ENCODE results near the gene CDH23.

CDH23 gene

DNA sequence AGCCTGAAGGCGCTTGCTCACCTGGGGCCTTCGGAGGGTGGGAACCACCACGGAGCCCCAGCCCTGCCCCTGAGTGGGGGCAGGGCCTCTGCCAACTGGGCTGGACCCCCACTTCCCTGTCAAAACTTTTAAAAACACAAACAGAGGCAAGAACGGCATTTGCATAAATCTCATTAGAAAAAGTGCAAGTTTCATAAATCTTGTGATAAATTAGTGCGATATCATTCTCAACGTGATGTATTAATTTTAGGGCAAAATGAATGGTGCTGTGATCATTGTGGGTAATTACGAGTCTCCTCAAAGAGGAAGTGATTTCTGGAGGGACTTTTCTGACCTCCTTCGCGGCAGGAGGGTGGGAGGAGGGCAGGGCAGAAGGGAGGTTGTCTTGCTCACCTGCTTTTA lies 98.3 kb downstream of the CDH23 start:
- DNase-seq: no peak

DNA sequence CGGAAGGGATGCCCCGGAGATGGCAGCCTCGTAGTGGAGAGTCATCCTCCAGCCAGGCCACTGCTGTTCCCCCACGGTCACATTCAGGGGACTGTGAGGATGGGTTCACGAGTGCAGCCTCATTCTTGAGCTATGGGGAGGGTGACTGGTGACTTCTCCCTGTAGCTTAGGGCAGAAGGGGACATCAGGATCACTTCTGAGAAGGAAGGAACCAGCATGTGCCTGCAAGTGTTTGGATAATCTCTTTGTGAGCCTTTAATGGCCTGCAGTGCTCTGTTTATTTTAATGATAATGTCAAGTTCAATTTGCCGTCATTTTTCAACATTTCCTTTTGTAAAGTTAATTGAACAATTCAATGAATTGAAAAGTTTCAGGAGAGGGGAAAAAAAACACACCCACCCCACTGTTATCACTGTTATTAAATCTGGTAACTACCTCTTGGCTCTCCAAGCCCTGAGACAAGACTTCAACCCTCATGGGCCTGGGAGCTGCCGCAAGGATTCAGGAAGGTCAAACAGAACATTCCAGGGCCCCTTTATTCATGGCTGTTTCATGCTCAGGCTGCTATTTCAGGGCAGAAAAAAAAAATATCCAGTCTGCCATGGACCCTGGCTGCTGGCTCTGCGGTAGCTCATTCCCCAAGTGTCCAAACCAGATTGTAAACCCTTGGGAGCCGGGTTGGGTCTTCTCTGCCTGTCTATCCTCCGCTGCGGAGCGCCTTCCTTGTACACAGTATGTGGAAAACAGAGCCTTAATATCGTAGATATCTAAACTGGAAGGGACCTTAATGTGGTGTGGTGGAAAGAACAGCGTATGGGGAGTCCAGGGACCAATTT lies 100.4 kb downstream of the CDH23 start:
- DNase-seq: no peak

DNA sequence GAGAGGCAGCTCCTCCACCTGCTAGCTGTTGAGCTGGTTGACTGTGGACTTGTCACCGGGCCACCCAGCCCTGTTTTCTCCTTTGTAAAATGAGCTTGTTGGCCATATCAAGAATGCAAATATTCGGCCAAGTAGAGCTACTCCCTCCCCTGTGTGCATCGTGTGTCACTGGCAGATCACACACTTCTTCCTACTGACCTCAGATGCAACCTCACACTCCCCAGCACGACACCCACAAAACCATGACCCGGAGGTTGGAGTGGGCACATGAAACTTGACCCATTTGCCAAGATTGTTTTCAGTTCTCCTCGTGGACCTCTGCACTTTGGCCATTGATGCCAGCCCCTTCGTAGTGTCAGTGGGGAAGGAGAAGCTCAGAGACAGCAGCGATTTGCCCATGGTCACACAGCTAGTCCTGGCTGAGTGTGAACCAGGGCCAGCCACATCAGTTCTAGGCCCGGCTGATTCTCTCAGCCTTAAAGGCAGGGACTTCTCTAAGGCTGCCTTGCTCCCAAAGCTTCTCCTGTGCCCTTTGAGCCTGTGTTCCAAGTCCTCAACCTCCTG lies 101.1 kb downstream of the CDH23 start:
- no peak for DNase-seq

DNA sequence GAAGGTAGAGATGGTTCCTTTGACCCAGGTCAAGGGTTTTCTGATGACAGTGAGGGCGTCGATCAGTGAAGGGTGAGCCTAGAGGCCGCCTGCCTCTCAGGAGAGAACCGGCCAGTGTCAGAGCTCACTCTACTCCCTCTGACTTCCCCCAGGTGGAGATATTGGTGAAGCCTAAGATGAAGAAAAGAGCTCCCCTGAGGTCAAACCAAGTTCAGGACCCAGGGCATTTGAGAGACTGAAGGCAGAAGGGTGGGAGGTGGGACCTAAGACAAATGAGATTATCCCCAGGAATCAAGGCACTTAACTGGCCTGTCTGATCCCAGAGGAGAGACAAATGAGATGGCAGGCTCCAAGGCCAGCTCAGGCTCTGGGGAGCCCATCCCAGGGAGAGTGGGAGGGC lies 104.7 kb downstream of the CDH23 start:
- no peak for DNase-seq

DNA sequence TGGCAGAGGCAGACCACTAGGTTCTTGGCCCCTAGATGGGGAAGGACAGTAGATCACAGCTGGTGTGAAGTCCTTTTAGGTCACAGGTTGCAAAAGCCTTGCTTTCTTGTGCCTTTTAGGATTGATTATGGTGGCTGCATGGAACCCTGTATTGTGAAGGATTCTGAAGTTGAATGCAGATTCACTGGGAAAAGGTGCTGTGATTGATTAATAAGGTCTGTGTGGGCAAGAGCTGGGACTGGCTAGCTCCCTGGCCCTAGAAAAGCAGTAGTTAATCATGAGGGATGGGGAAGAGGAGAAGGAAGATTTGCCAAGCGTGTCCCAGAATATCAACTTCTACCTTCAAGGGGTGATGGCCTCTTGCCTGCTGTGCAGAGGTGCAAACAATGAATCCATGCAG lies 105.5 kb downstream of the CDH23 start:
- no peak for DNase-seq

DNA sequence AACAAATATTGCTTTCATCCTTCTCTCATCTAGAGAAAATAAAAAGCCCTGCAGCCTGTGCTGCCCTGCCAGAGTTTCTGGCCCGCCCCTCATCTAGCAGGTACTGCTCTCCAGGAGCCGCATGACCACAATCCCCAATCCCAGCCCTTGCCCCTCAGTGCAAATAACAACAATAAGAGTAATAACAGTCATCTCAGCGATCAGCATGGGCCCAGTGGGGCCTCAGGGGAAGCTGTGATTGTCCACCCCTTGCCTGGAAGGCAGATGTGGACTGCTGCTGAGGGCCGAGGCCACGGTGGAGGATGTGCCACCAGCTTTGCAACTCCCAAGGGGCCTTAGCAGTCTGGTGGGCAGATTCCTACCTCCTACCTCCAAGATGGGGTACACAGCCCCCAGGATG lies 106.1 kb downstream of the CDH23 start:
- no peak for DNase-seq

DNA sequence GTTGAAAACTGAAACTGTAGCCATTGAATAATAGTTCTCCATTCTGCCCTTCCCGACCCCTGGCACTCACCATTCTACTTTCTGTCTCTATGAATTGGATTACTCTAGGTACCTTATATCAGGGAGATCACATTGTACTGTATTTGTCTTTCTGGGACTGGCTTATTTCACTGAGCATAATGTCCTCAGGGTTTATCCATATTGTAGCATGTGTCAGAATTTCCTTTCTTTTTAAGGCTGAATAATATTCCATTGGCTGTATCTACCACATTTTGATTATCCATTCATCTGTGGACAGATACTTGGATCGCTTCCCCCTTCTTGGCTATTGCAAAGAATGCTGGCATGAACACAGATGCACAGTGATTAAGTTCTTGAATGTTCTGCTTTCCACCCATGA lies 107.4 kb downstream of the CDH23 start:
- DNase-seq: no peak

DNA sequence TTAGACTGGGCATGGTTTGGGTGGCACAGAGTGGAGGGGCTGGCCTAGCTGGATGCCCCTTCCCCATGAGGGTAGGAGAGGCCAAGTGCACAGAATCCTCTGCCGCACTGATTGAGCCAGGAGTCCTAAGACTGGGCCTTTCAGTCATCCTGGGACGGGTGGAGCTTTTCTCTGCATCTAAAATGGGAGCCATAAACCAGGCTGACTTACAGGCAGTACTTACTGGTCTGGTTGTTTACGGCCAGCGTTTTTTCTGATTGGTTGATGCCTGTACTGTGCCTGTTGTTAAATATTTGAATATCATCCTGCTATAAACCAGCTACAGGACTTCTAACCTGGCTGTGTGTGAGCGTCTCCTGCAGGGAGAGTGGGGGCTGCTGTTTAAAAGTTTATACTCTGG lies 107.8 kb downstream of the CDH23 start:
- no peak for DNase-seq

DNA sequence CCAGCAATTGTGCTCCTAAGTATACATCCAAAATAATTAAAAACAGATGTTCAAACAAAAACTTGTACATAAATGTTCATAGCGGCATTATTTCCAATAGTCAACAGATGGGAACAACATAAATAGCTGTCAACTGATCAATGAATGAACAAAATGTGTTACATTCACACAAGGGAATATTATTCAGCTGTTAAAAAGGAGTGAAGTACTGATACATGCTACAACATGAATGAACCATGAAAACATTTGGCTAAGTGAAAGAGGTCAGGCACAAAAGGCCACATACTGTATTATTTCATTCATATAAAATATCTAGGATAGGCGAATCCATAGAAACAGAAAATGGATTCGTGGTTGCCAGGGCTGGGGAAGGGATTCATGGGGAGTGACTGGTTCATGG lies 109.1 kb downstream of the CDH23 start:
- DNase-seq: no peak

DNA sequence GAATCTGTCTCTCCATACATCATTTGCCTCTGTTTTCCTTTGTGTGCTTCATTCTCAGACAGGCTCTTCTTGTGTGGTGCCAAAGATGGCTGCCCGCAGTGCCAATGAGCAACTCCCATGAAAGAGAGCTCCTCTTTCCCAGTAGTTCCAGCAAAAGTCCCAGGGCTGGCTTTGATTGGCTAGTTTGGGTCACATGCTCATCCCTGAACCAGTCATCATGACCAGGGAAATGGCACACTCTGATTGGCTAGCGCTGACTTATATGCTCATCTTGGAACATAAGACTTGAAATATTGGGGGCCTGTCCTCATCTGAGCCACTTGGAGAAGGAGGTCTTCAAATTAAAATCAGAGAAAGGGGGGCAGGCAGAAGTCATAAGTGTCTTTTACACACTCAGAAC lies 112.7 kb downstream of the CDH23 start:
- no peak for DNase-seq

DNA sequence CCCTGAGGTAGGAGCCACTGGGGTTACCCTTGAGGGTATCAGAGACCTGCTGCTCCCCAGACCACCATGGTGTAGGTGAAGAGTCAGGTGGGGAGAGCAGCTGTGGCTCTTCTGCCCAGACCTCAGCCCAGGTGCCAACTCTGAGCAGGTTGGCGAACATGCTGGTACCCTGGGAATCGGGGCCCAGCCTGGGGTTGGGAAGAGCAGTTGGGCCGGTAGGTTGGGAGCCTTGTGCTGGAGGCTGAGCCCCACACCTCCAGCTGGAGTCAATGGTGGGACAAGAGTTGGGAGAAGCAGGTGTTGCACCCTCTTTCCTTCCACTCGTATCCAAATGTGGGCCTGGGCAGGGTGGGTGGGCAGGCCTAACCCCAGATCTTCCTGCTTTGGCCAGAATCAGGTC lies 114.5 kb downstream of the CDH23 start:
- no peak for DNase-seq

DNA sequence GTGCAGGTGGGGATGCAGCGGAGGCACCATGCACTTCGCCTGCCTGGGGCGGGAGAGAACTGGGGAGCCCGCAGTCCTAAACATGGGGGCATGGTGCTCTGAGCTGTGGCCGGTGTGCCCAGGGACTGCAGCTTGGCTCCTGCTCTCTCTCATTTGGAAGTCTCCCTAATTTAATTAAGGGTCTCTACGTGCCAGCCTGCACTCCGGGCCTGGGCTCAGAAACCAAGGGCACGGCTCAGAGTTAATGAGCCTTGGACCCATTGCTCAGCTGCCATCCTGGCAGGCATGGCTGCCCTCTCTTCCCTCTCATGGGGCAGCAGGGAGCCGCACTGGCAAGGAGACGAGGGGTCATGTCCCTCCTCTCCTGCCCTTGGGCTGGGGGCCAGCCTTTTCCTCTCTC lies 115.6 kb downstream of the CDH23 start:
- DNase-seq: no peak

DNA sequence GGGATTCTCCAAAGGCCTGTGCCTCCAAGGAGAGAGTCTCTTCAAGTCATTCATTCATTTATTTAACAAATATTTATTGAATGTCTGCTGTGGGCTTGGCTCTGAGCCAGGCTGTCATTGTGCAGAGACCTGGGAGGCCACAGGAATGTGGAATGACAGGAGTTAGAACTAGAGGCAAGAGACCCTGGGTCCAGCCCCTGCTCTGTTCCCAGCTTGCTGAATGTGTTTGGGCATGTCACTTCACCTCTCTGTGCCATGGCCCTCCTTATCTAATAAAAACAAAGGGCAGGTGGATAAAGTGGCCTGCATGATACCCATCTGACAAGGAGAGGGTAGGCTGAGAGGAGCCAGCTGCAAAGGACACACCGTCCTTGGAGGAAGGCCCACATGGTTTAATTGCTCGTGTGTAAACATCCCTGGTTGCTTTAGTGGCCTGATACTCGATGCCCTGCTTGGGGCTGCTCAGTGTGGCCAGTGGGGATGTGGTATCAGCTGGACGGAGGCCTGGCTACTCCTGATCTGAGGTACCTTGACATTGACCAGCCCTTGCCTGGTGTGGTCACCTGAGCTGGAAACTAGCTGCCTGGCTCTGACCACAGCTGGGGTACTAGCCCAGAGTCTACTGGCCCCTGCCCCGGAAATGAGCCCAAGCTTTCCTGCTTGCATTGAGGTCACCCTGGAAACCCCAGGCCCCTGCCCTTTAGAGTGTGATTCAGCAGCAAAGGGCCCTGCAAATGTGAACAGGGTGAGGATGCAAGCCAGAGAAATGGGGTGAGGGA lies 116.2 kb downstream of the CDH23 start:
- no peak for DNase-seq

DNA sequence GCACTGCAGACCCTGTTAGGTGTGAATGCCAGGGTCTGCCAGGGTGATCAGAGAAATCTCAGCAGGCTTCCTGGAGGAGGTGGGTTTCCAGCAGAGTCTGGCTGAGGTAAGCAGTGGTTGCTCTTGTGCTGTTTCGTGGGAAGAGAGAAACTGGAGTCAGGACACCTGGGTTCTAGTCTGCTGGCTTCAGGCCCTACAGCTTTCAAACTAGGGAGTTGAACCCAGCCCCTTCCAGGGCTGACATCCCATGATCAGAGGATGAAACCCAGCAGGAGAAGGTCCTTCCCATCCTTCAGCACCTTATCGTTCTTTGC lies 116.8 kb downstream of the CDH23 start:
- DNase-seq: no peak

DNA sequence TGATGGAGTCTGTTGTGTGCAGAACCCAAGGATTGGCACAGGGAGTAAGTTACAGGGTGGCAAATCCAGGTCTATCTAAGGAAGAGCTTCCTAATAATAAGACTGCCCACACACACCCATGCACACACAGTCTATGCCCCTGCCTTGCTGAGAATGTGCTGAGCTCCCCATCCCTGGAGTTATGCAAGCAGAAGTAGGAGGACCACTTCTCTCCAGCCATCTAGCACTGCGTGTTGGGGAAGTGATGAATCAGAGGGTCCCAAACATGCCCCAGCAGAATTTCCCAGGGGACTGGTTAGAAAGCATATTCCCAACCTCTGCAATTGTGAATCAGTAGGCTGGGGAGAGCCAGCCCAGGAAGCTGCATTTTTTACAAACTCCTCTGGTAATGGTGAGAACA lies 117.2 kb downstream of the CDH23 start:
- no peak for DNase-seq

DNA sequence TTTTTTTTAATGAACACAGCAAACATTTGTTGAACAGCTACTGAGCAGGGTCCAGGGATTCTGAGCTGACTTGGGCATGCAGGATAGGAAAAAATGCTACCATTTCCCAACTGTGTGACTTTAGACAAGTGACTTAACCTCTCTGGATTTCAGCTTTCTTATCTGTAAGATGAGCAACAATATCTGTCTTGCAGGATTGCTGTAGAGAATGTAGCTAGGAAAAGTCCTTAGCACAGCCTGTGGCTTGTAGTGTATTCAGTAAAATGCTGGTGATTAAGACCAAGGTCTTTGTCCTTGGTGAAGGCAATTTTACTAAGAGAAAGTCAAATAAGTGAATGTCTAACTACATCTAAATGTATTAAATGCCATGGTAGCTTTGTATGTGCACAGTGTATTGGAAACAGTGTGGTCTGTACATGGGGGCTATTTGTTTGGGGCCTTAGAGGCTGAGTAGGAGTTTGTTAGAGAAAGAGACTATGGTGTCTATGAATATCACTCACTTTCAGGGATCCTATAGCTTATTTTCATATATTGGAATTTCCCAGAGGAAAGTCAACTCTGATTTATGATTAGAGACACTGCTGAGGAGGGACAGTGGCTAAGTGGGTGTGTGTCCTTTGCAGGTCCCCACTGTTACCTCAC lies 118.9 kb downstream of the CDH23 start:
- no peak for DNase-seq

DNA sequence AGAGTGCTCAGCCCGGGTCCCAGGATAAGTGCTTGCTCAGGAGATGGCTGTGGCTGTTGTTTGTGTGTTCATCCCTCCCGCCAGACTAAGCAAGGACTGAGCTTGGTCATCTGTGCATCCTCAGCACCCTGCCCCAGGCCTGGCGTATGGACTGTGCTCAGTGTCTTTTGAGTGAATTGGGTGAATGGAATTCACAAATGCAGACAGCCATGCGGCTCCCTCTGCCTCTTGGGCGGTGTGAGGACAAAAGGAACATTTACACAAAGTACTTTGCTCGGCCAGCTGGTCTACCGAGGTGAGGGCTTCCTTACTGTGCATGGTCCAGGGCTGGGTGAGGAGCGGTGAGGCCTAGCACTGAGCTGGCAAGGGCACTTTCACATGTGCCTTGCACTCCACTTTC lies 120.2 kb downstream of the CDH23 start:
- no peak for DNase-seq

DNA sequence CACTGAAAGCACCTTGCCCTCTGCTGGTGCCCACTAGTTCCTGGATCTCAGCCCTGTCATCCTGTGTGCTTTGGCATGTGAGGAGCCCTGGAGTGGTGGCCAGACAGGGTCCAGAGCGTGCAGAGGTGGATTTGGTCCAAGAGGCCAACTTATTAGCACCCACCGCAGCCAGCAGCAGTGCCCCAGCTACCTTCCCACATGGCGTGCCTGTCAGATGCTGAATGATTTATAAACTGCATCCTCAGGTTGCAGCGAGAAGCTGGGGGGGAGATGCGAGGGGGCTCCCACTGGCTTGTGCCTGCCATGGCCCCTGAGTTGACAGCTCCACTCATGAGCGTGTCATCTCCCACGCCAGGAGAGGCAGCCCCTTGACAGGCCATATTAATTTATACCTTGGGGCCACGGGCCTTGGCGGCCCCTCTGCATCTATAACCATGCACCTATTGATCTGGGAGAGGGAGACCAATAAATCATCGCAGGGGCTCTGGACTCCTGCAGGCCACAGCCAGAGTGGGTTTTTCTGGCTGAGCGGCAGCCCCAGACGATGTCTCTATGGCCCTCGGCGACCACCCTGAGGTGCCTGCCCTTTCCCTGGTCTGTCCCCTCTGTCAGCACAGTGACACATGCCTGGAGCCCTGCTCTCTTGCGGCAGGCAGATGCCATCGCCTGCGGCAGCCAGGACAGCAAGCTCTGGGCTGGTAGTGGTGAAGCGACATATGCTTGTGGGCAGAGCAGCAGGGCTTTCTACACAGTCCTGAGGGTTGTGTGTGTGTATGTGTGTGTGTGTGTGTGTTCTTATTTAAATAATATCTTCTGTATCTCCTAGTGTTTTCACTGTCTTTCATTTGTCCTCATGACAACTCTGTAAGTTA lies 120.8 kb downstream of the CDH23 start:
- DNase-seq: no peak

DNA sequence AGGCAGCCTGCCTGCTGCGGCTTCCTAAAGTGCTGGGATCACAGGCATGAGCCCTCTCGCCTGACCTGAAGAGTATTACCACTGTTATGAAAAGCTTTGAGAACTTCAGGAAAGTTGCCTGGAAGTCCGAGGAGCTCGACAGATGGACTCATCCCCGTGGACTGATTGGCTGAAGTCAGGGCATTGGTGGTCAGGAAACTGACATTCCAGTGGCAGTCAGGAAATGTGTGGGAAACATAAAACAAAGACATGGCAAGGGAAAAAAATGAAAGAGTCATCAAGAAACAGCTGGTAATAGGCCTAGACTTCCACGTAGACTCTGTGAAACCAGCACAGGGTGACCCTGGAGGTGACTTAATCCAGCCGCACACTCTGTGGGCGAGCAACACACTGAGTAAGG lies 123.3 kb downstream of the CDH23 start:
- no peak for DNase-seq

DNA sequence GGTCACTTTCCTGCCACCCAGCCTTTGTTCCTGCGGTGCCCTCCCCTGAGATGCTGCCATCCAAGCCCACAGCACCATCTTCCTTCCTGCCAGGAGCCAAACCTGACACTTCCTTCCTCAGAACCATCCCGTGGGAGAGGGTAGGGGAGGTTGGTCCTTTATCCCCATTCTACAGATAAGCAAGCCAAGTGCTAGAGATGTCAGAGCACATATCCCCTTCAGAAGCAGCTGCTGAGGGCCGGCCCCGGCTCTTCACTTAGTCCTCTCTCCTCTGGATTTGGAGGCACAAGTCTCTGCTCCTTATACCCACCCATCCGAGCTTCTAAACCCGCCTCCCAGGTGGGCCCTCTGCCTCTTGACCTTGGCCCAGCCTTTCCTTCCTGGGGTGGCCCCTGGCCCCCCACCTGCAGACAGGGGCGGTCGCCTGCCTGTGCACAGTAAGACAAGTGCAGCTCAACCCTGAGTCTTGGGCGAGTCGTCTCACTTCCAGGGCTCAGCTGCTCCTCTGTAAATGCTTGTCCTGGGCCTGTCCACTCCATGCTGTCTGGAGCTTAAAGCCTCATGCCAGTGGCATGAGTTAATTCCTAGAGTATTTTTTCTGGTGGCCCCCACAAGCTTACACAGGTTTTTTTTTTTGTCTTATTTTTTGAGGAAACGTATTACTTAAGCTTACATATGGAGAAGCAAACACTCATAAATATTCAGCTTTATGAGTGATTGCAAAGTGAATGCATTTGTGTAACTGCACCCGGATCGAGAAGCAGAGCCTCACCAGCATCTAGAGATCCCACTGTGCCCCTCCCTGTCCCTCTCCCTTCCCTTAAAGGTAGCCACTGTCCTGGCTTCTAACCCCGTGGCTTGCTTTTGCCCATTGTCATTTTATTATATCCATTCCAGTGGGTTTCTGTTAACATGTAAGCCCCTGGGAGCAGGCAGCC lies 125.1 kb downstream of the CDH23 start:
- no peak for DNase-seq

DNA sequence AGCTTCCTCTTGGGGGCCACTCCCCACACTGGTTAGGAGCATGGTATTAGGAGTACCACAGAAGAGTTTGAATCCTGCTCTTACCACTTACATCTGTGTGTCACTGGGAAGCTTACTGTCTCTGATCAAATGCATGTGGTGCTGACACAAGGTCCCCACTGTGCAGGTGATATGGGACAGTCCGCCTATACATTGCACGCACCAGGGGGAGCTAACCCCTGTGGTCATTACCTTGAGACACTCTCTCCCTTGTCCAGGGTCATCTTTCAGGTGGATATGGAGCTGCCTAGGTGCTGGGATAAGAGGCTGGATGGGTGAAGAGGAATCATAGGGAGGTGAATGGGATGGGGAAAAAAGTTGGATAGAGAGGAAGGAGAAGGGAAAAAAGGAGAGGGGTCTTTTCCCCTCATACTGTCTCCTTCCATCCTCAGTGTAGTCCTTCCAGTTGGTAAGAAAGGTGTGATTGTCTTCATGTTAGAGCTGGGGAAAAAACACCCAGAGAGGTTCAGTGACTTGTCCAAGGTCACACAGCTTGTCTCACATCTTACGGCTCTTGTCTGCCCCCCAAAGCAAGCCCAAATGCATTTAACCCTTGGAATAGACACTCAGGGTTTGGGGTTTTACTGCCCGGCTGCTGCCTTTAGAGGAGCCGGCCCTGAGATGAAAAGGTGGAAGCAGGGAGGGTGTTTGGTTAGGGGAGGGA lies 125.9 kb downstream of the CDH23 start:
- DNase-seq: no peak

Data from activated naive CD4-positive, alpha-beta T cell (primary cell).